GM04503 (cell line): ENCODE measurements around the gene PRR5.
"Not testable (repeated sequence)": the region's sequence is repeated elsewhere in the genome, so short reads cannot be mapped to it uniquely, and the experiment has no call there.

Experiments
- DNase-seq: peaks from one replicate; pipeline ENCODE4 v3.0.0-alpha.2; 2012; ENCODE audit warnings: low read depth

PRR5 gene

GRCh38 chr22:44676066-44676440 lies 26.0 kb upstream of the PRR5 start:
- not testable (repeated sequence) for DNase-seq

- DNase-seq = no peak
These were observed 25.3 kb upstream of the PRR5 start for GRCh38 chr22:44676441-44677352.

- DNase-seq = no peak
These were observed 24.6 kb upstream of the PRR5 start for GRCh38 chr22:44677353-44677840.

GRCh38 chr22:44677871-44678555 lies 24.0 kb upstream of the PRR5 start:
- DNase-seq = no peak

GRCh38 chr22:44678556-44679305 lies 23.3 kb upstream of the PRR5 start:
- no peak for DNase-seq

- not testable (repeated sequence) for DNase-seq
These were observed 22.7 kb upstream of the PRR5 start for GRCh38 chr22:44679306-44679647.

- no peak for DNase-seq
These were observed 21.9 kb upstream of the PRR5 start for GRCh38 chr22:44680058-44680457.

- no peak for DNase-seq
These were observed 21.5 kb upstream of the PRR5 start for GRCh38 chr22:44680481-44680894.

DNA sequence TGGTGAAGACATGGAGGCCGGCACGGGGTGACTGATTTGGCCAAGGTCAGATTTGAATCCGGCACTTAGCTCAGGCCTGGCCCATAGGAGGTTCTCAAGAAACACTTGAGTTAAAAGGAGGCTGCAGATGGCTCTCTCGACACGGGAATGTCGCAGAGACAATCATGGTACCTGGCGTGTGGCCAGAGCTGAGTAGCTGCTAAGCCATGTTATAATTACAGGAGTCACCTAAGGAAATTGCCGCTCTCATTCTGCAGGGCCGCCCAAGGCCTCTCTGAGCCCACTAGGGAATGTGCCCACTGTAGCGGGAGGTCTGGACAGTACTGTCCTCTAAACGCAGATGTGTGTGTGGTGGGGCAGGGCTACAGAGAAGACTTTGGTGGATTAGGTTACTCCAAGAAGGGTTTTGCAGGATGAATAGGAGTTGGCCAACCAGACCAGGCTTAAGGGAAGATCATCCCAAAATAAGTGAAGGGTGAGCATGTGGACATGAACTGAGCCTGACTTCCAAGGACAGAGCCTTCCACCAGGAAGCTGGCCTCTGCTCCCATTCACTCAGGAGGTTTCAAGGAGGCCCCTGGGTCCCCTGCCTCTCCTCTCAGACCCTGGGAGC lies 19.3 kb upstream of the PRR5 start:
- no peak for DNase-seq

DNA sequence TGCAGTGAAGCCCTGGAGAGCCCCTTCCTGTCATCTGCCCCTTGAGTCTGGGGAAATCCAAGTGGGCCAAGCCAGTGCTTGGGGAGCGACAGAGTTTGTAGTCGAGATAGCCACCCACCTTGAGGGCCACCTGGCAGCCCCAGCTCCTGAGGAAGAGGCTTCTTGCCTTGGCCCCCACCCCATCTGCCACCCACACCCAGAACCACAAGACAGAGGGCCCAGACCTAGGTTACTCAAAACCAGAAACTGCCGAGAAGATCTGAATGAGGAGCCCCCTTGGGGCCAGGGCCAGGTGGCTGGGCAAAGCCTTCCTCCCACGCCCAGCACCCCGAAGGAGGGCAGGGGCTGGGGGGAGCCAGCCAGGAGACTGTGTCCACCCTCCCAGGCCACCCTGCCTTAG lies 18.8 kb upstream of the PRR5 start:
- no peak for DNase-seq

DNA sequence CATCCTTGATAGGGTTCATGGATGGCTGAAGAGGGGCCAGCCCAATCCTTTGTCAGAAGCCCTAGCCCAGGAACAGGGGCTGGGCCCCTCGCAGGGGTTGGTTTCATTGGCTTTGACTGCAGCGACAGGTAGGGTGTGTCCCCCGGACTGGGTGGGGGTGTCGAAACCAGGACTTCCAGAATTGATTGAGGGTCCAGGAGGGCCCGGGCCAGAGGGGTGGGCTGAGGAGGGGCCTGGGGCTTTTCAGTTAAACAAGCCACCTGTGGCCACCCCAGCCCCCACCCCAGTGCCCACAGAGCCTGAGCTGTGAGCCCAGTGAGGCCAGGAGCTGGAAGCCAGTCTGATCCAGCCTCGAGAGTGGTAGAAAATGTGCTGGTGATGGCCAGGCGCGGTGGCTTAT lies 18.1 kb upstream of the PRR5 start:
- no peak for DNase-seq

DNA sequence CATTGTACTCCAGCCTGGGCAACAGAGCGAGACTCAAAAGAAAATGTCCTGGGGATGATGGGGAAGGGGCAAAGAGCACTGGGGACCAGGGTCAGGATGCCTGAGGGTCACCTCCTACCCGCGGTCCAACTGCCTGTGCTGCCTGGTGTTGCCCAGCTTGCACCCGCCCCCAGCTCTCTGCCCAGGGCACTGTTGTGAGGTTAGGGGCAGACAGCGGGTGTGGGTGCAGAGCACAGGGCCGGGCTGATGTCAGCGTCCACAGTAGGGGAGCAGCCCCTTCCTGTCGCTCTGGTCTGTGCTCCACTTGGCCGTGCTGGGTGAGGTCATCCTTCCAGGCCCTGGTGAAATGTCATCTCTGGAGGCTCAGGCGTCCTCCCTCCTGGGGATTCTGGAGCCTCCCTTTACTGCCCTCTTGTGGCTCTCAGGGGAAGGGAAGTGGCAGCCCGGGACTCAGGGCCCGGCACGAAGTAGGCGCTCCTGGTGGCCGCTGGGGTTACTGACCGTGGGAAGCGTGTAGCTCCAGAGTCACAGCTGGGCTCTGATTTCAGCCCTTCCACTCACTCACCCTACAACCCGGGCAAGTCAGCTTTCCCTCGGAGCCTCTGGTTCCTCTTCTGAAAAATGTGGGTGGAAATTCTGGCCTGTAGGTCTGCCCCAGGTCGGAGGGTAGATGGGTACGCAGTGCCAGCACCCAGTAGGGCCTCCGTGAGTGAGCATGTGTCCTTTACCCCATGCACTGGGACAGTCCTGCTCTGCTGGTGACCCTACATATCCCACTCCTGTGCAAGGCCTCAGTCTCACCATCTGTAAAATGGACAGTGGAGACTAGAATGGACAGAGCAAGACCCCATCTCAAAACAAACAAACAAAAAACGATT lies 17.3 kb upstream of the PRR5 start:
- DNase-seq = peak; percentile 85

GRCh38 chr22:44685384-44686056 lies 16.5 kb upstream of the PRR5 start:
- DNase-seq = no peak

DNA sequence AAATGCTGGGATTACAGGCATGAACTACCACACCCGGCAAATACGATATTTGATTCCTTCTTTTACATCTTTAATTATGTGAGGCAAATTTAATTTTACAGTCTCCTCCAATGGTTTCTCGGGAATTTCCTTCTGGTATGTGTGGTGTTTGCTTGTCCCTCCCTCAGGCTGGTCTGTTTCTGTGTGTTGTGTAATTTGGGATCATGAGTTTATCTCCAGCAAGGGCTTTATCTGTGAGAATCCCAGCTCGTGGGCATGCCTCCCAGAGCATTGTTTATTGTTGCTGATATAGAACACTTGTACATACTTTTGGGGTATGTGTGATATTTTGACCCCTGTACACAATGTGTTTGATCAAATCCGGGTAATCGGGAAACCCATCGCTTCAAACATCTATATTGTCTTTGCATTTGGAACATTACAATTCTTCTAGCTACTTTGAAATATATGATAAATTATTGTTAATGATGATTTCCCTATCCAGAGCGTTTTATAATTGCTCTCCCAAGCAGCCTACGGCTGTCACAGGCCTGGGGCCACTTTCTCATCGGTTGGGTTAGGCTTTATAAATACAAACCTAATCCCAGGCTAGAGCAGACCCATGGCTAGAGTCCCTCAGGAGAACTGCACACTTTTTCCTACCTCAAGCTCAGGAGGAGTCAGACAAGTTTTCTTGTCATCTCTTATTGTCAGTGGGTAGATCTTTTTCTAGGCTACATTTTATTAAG lies 15.0 kb upstream of the PRR5 start:
- peak; percentile 41 for DNase-seq

- DNase-seq = no peak
These were observed 12.8 kb upstream of the PRR5 start for GRCh38 chr22:44689173-44689572.

DNA sequence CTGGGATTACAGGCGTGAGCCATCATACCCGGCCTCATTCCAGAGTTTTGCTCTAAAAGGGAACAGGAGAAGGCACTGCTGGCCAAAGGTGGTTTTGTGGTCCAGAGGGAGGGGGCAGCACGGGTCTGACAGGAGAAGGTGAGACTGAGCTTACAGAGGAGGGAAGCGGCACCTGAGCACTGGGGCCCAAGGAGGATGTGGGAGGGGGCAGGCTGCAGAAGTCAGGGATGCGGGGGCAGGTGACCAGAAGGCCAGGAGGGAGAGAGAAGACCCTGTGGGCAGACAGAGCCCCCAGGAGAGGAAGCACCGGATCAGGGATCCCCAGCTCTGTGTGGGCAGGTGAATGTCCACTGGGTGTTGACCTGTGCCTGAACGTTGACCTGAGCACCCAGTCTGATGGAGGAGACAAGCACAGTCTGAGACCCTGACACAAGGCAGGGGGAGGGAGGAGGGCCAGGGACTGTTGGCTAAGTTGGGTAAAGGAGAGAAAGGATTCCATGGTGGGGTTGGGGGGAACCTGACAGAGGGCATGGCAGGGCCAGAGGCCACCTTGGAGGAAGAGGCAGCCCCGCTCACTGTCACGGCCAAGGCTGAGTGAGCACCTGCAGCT lies 12.0 kb upstream of the PRR5 start:
- DNase-seq = no peak

GRCh38 chr22:44691796-44692661 lies 10.0 kb upstream of the PRR5 start:
- no peak for DNase-seq

DNA sequence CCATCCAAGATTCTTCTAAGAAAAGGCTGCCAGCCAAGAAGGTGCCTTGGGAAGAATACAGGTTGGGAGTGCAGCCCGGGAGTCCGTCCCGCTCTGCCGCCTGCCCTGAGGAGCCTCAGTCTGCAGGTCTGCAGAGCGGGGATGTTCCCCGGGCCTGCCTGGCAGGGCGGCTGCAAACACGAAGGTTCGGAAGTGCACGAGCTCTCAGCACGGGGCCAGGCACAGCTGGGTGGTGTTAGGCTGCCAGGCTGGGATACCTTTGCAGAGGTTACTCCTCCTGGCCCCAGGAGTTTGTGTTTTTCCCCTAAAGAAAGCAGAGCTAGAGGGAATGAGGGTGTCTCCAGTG lies 9.4 kb upstream of the PRR5 start:
- DNase-seq = no peak

GRCh38 chr22:44693145-44693544 lies 8.9 kb upstream of the PRR5 start:
- DNase-seq = no peak
